Esophagus squamous epithelium (tissue), 4 donors: ENCODE measurements around the gene C11orf52.

Experiments used
- POLR2A ChIP-seq, 4 donors: fragments of 450-650 bp; IDR thresholded peaks; one replicate each; pipeline ENCODE4 v1.6.1; 2017; ENCODE audit warnings: antibody characterized with exemption in 4 of 4, mild to moderate bottlenecking in 4 of 4, moderate library complexity in 3 of 4
- TF ChIP-seq, protein P1 (sequence below), 6 experiments: fragments of 450-650 bp in 4 of 6; fragments of 200-600 bp in 2 of 6; sonication (generic) in 2 of 6; IDR thresholded peaks; one replicate each; pipeline ENCODE4 v1.5.1; 2016 to 2019; ENCODE audit warnings: antibody characterized with exemption in 6 of 6, mild to moderate bottlenecking in 4 of 6, moderate library complexity in 4 of 6

DNA sequence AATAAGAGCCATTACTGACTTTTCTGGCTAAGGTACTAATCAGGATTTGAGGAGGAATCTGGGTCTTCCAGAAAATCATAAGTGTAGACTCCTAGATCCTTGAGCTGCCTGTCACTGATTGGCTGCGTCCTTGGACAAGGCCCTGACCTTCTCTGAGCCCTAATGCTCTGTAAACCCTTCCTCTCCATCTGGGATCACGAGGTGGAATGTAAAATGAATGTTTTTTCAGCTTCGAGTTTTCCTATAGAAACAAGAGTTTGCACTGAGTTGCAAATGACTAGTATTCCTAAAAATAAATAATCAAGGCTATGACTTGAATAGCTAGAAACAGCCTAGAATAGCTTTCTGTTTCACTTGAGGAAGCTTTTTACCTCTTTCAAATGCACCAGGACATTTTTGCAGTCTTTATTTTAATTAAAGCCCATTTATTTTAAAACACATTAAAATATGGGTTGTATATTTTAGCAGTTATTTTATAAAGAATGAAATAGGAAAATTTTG is 17.4 kb downstream of the C11orf52 start:
- TF ChIP-seq, protein P1, sequence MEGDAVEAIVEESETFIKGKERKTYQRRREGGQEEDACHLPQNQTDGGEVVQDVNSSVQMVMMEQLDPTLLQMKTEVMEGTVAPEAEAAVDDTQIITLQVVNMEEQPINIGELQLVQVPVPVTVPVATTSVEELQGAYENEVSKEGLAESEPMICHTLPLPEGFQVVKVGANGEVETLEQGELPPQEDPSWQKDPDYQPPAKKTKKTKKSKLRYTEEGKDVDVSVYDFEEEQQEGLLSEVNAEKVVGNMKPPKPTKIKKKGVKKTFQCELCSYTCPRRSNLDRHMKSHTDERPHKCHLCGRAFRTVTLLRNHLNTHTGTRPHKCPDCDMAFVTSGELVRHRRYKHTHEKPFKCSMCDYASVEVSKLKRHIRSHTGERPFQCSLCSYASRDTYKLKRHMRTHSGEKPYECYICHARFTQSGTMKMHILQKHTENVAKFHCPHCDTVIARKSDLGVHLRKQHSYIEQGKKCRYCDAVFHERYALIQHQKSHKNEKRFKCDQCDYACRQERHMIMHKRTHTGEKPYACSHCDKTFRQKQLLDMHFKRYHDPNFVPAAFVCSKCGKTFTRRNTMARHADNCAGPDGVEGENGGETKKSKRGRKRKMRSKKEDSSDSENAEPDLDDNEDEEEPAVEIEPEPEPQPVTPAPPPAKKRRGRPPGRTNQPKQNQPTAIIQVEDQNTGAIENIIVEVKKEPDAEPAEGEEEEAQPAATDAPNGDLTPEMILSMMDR (IDR thresholded peaks at IDR 0.05) = no peak
- TF ChIP-seq POLR2A (IDR thresholded peaks at IDR 0.05) = no peak
